Activated T-helper 2 cell treated with anti-CD3 and anti-CD28 coated beads, Interferon-gamma antibody, Interleukin-2, Interleukin-4, amounts not matched to agents 10 μg/mL and 5 μg/mL and 100 μg/mL, durations not matched to agents 14 hours and 24 hours and 36 hours (primary cell): ENCODE data around the gene SRRT. TPM values are rescaled to one million over a fixed set of nuclear protein-coding genes. Genes with fewer than 3 reads are reported as not detected.
"Not testable (repeated sequence)": the region's sequence is repeated elsewhere in the genome, so short reads cannot be mapped to it uniquely, and the experiment has no call there.

ENCODE experiments used
- DNase-seq: peaks from one replicate; pipeline ENCODE4 v3.0.0; 2021; ENCODE audit warnings: low spot score
- H3K27ac Mint-ChIP-seq: one replicate; pipeline ENCODE4 v1.8.0; 2021; ENCODE audit warnings: mixed read lengths
- H3K27me3 Mint-ChIP-seq: one replicate; pipeline ENCODE4 v1.8.0; 2021; ENCODE audit warnings: low read depth, mixed read lengths
- H3K36me3 Mint-ChIP-seq: one replicate; pipeline ENCODE4 v1.8.0; 2021; ENCODE audit warnings: low read depth, mixed read lengths
- H3K4me1 Mint-ChIP-seq: one replicate; pipeline ENCODE4 v1.8.0; 2021; ENCODE audit warnings: low read depth, mixed read lengths
- H3K4me3 Mint-ChIP-seq: one replicate; pipeline ENCODE4 v1.8.0; 2021; ENCODE audit warnings: low read depth, mild to moderate bottlenecking, moderate library complexity, mixed read lengths
- H3K9me3 Mint-ChIP-seq: one replicate; pipeline ENCODE4 v1.8.0; 2021; ENCODE audit warnings: mixed read lengths
- intact Hi-C: fragments of 100-400 bp; cut with micrococcal nuclease; formaldehyde crosslinking; loops from one replicate; pipeline ENCODE4 v1.15.1; 2023
- total RNA-seq: library from RNA; stranded (reverse); gene quantifications from 2 replicates; pipeline ENCODE4 v1.2.3, GENCODE V29; 2022

SRRT gene
- total RNA-seq, 1 donor from 2014 or later = 290 TPM

DNA sequence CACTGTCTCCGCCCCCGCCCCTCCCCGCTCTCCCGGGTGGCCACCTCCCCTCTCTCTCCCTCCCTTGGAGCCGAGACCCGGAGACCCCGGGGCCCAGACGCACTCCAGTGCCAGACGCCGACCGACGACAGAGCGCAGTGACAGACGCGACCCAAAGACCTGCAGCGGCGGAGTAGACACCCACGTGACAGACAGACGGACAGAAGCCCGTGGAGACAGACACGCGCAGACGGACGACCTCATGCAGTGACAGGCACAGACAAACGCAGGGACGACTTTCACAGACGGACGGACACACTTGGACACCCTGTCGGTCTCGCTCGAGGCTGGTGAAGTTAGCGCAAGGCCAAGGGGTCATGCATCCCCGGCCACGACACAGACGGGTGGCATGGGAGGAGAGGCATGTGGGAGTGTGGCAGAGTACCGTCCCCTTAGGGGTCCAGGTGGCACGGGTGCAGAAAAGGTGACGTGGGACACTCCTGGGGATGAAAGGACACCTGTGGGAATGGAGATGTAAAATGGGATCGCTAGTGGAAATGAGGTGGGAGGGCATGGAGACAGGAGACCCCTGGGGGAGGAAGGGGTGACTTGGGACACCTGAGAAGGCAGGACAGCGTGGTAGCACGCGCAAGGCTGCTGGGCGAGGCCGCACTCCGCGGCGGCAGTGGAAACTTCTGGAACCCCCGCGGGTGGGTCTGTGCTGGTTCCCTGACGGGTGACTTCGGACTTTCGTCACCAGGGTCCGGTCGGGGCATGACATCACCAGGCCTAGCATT, 21.2 kb downstream of the SRRT start:
- no peaks in the 10 kb centered on the region for H3K36me3 Mint-ChIP-seq
- H3K9me3 Mint-ChIP-seq = no peaks in the 10 kb centered on the region
- H3K4me1 Mint-ChIP-seq = peaks cover 9% of the 10 kb centered on the region
- H3K27ac Mint-ChIP-seq = no peak overlapping the region
- H3K27me3 Mint-ChIP-seq = peaks cover 51% of the 10 kb centered on the region
- intact Hi-C loops = no loop called here
- H3K4me3 Mint-ChIP-seq = peak overlapping the region; percentile 63
- no peak for DNase-seq

DNA sequence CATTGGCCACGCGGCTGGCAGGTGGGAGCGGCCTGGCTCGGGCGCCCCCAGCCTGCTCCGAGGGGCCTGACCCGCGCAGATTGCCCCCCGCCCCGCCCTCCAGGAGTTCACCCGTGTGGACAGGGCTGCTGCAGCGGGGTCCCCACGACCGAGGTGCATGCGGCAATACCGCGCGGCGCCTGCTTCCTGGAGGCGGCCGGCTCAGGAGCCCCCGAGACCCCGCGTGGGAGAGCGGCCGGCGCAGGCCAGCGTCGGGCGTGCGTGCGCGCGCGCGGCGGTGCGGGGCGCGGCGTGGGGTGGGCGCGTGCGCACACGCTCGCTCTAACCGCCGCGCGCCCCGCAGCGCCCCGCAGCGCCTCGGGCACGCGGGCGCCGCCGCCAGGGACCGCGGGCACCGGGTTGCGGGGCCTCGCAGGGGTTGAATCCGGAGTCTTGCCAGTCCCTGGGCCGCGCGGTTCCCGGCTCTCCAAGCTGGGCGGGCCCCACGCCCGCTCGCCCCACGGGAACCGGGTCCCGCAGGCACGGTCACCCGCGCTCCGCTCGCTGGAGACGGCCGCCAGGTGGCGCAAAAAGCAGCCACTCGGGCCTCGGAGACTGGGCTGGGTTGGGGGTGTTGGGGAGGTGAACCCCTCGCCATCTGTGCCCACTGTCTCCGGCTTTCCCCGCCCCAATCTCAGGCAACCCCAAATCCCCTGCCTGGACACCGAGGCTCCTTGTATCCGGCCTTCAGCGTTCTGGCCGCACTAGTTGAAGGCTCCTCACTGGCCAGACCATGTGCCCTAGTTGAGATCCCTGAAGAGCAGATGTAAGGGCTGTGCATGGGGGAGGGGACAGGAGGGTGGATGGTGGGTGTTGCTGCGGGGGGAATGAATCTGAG, 22.1 kb downstream of the SRRT start:
- Mint-ChIP-seq H3K4me3 (peak overlapping the region; percentile 21), H3K27me3 (peaks cover 45% of the 10 kb centered on the region)

DNA sequence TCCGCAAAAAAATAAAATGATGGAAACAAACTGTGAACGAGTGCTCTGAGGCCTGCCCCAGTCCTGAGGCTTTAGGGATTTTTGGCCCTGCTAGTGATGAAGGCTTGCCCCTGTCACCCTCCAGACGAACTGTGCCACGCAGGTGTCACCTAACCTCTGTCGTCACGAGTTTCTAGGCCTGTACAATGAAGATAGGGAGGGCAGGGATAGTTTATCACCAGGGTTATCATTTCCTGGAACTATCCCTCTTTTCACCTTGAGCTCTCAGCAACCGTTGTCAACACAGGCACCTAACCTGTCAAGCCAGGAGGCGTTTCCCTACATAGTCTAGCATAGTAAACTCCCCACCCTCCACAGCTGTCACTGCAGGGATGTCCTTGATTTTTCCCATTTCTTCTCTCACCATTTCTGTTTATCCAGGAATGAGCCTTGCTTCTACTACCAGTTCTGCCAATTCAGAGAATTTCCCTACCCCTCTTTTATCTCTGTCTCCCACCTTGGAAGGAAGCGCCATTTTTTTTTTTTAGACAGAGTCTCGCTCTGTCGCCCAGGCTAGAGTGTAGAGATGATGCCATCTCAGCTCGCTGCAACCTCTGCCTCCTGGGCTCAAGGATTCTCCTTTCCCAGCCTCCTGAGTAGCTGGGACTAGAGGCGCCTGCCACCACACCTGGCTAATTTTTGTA, 23.0 kb downstream of the SRRT start:
- Mint-ChIP-seq H3K9me3 (no peaks in the 10 kb centered on the region), H3K27me3 (peaks cover 37% of the 10 kb centered on the region), H3K4me3 (no peak overlapping the region), H3K27ac (no peak overlapping the region), H3K36me3 (no peaks in the 10 kb centered on the region), H3K4me1 (peaks cover 5% of the 10 kb centered on the region)
- intact Hi-C loops = loop anchor here (1.0 kb wide), 2 partner anchors 161 to 179 kb away; no protein-coding TSS in a partner anchor
- no peak for DNase-seq

More for the DNA sequence above, 22.1 kb downstream of the SRRT start:
- no peak for DNase-seq
- Mint-ChIP-seq H3K9me3 (no peaks in the 10 kb centered on the region), H3K27ac (no peak overlapping the region), H3K4me1 (peaks cover 5% of the 10 kb centered on the region), H3K36me3 (no peaks in the 10 kb centered on the region)
- intact Hi-C loops = loop anchor here (1.0 kb wide), 2 partner anchors 162 to 180 kb away; no protein-coding TSS in a partner anchor

DNA sequence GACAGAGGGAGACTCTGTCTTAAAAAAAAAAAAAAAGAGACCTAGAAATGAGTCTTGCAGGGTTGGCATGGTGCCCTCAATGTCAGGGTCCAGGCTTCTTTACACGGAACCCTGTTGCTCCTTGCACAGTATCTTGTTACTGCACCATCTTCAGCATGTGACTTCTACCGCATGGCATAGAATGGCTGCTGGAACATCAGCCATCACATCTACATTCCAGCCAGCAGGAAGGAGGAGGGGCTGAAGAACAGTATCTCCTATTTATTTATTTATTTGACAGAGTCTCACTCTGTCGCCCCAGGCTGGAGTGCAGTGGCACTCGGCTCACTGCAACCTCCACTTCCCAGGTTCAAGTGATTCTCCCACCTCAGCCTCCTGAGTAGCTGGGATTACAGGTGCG, 24.5 kb downstream of the SRRT start:
- DNase-seq = no peak
- H3K4me3 Mint-ChIP-seq = no peak overlapping the region
- H3K4me1 Mint-ChIP-seq = peaks cover 5% of the 10 kb centered on the region
- no peak overlapping the region for H3K27ac Mint-ChIP-seq
- peaks cover 29% of the 10 kb centered on the region for H3K27me3 Mint-ChIP-seq
- H3K36me3 Mint-ChIP-seq = no peaks in the 10 kb centered on the region
- intact Hi-C loops = no loop called here
- H3K9me3 Mint-ChIP-seq = no peaks in the 10 kb centered on the region

- Mint-ChIP-seq H3K4me3 (no peak overlapping the region), H3K27me3 (peaks cover 26% of the 10 kb centered on the region), H3K4me1 (peaks cover 3% of the 10 kb centered on the region), H3K27ac (no peak overlapping the region), H3K9me3 (no peaks in the 10 kb centered on the region), H3K36me3 (no peaks in the 10 kb centered on the region)
- no peak for DNase-seq
- intact Hi-C loops = no loop called here
These were observed 26.1 kb downstream of the SRRT start for GRCh38 chr7:100900978-100901377.

DNA sequence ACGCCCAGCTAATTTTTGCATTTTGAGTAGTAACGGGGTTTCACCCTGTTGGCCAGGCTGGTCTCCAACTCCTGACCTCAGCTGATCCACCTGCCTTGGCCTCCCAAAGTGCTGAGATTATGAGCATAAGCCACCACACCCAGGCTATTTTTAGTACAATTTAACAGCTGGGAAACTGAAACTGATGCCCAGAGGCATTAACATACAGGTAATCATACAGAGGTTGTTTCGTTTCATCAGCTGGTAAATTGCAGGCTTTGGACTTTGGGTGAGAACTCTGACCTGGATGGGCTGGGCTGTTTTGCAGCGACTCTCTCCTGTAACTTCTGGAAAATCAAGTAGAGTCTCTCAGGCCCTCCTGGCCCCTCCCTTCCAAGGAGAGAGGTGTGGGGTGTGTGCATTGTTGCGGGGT, 27.0 kb downstream of the SRRT start:
- no peak overlapping the region for H3K27ac Mint-ChIP-seq
- intact Hi-C loops = no loop called here
- no peak overlapping the region for H3K4me3 Mint-ChIP-seq

GRCh38 chr7:100902638-100903037, 27.7 kb downstream of the SRRT start:
- Mint-ChIP-seq H3K27ac (no peak overlapping the region), H3K36me3 (no peaks in the 10 kb centered on the region), H3K4me1 (no peaks in the 10 kb centered on the region), H3K27me3 (peaks cover 15% of the 10 kb centered on the region), H3K4me3 (no peak overlapping the region), H3K9me3 (no peaks in the 10 kb centered on the region)
- DNase-seq = no peak
- intact Hi-C loops = no loop called here

More for the DNA sequence above, 27.0 kb downstream of the SRRT start:
- H3K4me1 Mint-ChIP-seq = no peaks in the 10 kb centered on the region
- no peaks in the 10 kb centered on the region for H3K36me3 Mint-ChIP-seq
- DNase-seq = no peak
- H3K9me3 Mint-ChIP-seq = no peaks in the 10 kb centered on the region
- peaks cover 20% of the 10 kb centered on the region for H3K27me3 Mint-ChIP-seq

DNA sequence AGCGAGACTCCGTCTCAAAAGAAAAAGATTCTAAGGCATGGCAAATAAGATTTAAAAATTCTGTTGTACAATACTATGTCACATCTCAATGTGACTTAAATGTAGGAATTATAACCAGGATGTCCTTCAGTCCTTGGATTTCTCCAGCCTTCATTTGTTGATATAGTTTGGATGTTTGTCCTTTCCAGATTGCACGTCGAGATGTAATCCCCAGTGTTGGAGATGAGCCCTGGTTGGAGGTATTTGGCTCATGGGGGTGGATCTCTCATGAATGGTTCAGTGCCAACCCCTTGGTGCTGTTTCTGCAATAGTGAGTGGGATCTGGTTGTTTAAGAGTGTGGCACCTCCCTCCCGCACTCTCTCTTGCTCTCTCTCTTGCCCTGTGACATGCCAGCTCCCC, 33.6 kb downstream of the SRRT start:
- intact Hi-C loops = no loop called here
- H3K36me3 Mint-ChIP-seq = no peaks in the 10 kb centered on the region
- H3K27ac Mint-ChIP-seq = no peak overlapping the region
- peaks cover 3% of the 10 kb centered on the region for H3K27me3 Mint-ChIP-seq
- H3K4me3 Mint-ChIP-seq = no peak overlapping the region
- no peaks in the 10 kb centered on the region for H3K9me3 Mint-ChIP-seq
- no peaks in the 10 kb centered on the region for H3K4me1 Mint-ChIP-seq
- no peak for DNase-seq

DNA sequence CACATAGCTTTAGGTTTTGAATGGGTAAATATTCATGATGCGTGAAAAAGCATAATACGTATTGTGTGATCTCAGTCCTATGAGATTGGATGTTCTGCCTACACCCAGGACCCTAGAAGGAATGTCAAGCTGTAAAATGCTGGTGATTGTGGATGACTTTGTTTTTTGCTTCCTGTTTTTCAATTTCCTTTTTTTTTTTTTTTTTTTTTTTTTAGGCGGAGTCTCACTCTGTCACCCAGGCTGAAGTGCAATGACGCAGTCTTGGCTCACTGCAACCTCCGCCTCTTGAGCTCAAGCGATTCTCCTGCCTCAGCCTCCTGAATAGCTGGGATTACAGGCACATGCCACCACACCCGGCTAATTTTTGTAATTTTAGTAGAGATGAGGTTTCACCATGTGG, 35.5 kb downstream of the SRRT start:
- DNase-seq, H3K36me3 Mint-ChIP-seq, H3K27ac Mint-ChIP-seq, intact Hi-C loops, H3K4me1 Mint-ChIP-seq, H3K27me3 Mint-ChIP-seq, H3K9me3 Mint-ChIP-seq, H3K4me3 Mint-ChIP-seq: not testable (repeated sequence)

- no peak for DNase-seq
- Mint-ChIP-seq H3K4me1 (no peaks in the 10 kb centered on the region), H3K27ac (no peak overlapping the region), H3K36me3 (no peaks in the 10 kb centered on the region), H3K9me3 (no peaks in the 10 kb centered on the region), H3K4me3 (no peak overlapping the region), H3K27me3 (no peaks in the 10 kb centered on the region)
- intact Hi-C loops = no loop called here
These were observed 36.6 kb downstream of the SRRT start for GRCh38 chr7:100911484-100911883.

DNA sequence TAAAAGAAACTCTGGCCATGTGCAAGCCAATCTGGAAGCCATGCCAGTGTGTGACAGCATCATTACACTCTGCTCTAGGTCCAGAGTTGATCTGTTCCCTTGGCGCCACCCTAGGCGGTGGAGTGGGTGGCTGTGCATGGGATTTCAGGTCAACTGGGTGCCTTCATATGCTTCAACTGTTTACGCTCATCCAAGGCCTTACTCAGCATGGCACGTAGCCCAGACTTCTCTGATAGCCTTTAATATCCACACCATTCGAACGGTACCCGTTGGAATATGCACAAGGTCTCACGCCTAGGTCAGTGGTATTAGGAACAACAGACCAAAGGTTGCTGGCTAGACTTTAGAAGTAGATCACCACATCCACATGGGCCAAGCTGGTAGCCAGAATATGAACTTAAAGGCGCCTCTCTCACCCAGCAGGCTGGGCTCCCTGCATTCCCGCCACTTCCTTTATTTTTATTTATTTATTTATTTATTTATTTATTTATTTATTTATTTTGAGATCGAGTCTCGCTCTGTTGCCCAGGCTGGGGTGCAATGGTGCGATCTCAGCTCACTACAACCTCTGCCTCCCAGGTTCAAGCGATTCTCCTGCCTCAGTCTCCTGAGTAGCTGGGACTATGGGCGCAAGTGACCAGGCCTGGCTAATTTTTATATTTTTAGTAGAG, 39.4 kb downstream of the SRRT start:
- Mint-ChIP-seq H3K27ac (no peak overlapping the region), H3K9me3 (no peaks in the 10 kb centered on the region), H3K4me3 (no peak overlapping the region), H3K27me3 (no peaks in the 10 kb centered on the region), H3K36me3 (no peaks in the 10 kb centered on the region), H3K4me1 (no peaks in the 10 kb centered on the region)
- intact Hi-C loops = no loop called here
- no peak for DNase-seq

- H3K4me1 Mint-ChIP-seq = no peaks in the 10 kb centered on the region
- no peak overlapping the region for H3K4me3 Mint-ChIP-seq
- no peak for DNase-seq
- no peaks in the 10 kb centered on the region for H3K27me3 Mint-ChIP-seq
- H3K27ac Mint-ChIP-seq = no peak overlapping the region
- no peaks in the 10 kb centered on the region for H3K9me3 Mint-ChIP-seq
- no peaks in the 10 kb centered on the region for H3K36me3 Mint-ChIP-seq
- intact Hi-C loops = no loop called here
These were observed 40.1 kb downstream of the SRRT start for GRCh38 chr7:100914879-100915447.
